ENCODE data around the gene LECT2. TPM values are rescaled to one million over a fixed set of nuclear protein-coding genes. Genes with fewer than 3 reads are reported as not detected.

The LECT2 gene
- total RNA-seq, 2 donors from 2014 or later: not detected

GRCh38 chr5:135990528-135991255 is 35.9 kb upstream of the LECT2 start:
- H3K4me1 Mint-ChIP-seq (ENCODE audit: low read depth in 2 of 2): no peaks in the 10 kb centered on the region
- H3K27ac Mint-ChIP-seq: no peak overlapping the region
- H3K27me3 Mint-ChIP-seq: peaks cover 21 to 32% of the 10 kb centered on the region in 2 donors
- DNase-seq (ENCODE audit: low spot score) (no peak), ATAC-seq (peak in 1 of 2 donors; percentile 40)
- H3K4me3 Mint-ChIP-seq: no peak overlapping the region
- no peaks in the 10 kb centered on the region for H3K9me3 Mint-ChIP-seq
- H3K36me3 Mint-ChIP-seq: no peaks in the 10 kb centered on the region

GRCh38 chr5:135989686-135990085 is 34.9 kb upstream of the LECT2 start:
- no peak overlapping the region for H3K4me3 Mint-ChIP-seq
- H3K9me3 Mint-ChIP-seq: no peaks in the 10 kb centered on the region
- no peak overlapping the region for H3K27ac Mint-ChIP-seq
- H3K4me1 Mint-ChIP-seq (ENCODE audit: low read depth in 2 of 2): no peaks in the 10 kb centered on the region
- ATAC-seq (no peak), DNase-seq (ENCODE audit: low spot score) (no peak)
- no peaks in the 10 kb centered on the region for H3K36me3 Mint-ChIP-seq
- peaks cover 30 to 36% of the 10 kb centered on the region in 2 donors for H3K27me3 Mint-ChIP-seq

- Mint-ChIP-seq H3K4me3 (no peak overlapping the region), H3K9me3 (no peaks in the 10 kb centered on the region), H3K27ac (no peak overlapping the region), H3K36me3 (no peaks in the 10 kb centered on the region), H3K27me3 (peaks cover 28 to 31% of the 10 kb centered on the region in 2 donors), H3K4me1 (ENCODE audit: low read depth in 2 of 2) (no peaks in the 10 kb centered on the region)
- DNase-seq (ENCODE audit: low spot score): no peak
- no peak for ATAC-seq
Measured at GRCh38 chr5:135988546-135988945, 33.8 kb upstream of the LECT2 start.

GRCh38 chr5:135986891-135987401 is 32.2 kb upstream of the LECT2 start:
- Mint-ChIP-seq H3K27ac (no peak overlapping the region), H3K36me3 (no peaks in the 10 kb centered on the region), H3K4me3 (no peak overlapping the region), H3K4me1 (ENCODE audit: low read depth in 2 of 2) (no peaks in the 10 kb centered on the region), H3K9me3 (no peaks in the 10 kb centered on the region), H3K27me3 (peaks cover 26 to 31% of the 10 kb centered on the region in 2 donors)
- DNase-seq (ENCODE audit: low spot score) (no peak), ATAC-seq (no peak)

DNA sequence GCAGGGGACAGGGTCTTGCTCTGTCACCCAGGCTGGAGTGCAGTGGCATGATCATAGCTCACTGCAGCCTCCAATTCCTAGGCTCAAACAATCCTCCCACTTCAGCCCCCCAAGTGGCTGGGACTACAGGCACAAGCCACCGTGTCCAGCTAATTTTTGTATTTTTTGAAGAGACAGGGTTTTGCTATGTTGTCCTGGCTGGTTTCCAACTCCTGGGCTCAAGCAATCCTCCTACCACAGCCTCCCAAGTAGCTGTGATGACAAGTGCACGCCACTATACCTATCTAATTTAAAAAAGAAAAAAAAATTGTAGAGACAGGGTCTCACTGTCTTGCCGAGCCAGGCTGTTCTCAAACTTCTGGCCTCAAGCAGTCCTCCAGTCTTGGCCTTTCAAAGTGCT is 31.6 kb upstream of the LECT2 start:
- Mint-ChIP-seq H3K9me3 (no peaks in the 10 kb centered on the region), H3K36me3 (no peaks in the 10 kb centered on the region), H3K4me1 (ENCODE audit: low read depth in 2 of 2) (no peaks in the 10 kb centered on the region), H3K27me3 (peaks cover 26 to 31% of the 10 kb centered on the region in 2 donors), H3K4me3 (no peak overlapping the region), H3K27ac (no peak overlapping the region)
- ATAC-seq: no peak
- DNase-seq (ENCODE audit: low spot score): no peak

GRCh38 chr5:135985951-135986350 is 31.2 kb upstream of the LECT2 start:
- Mint-ChIP-seq H3K27ac (no peak overlapping the region), H3K4me3 (no peak overlapping the region), H3K9me3 (no peaks in the 10 kb centered on the region), H3K27me3 (peaks cover 26 to 31% of the 10 kb centered on the region in 2 donors), H3K36me3 (no peaks in the 10 kb centered on the region), H3K4me1 (ENCODE audit: low read depth in 2 of 2) (no peaks in the 10 kb centered on the region)
- no peak for ATAC-seq
- DNase-seq (ENCODE audit: low spot score): no peak

DNA sequence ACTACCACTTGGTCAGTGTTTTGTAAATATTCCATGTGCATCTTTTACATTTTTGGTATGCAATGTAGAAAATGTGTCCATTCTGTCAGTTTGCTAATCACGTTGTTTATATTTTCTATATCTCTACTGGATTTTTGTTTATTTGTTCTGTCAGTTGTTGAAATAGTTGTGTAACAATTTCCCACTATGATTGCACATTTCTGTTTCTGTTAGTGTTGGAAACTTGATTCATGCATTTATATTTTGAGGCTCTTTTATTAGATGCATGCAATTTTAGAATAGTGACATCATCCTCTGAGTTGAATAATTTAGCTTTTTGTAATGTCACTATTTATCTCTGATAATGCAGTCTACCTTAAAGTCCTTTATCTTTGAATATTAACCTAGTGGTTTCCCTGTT is 25.8 kb upstream of the LECT2 start:
- H3K9me3 Mint-ChIP-seq: no peaks in the 10 kb centered on the region
- H3K4me1 Mint-ChIP-seq (ENCODE audit: low read depth in 2 of 2): no peaks in the 10 kb centered on the region
- DNase-seq (ENCODE audit: low spot score) (no peak), ATAC-seq (no peak)
- H3K4me3 Mint-ChIP-seq: no peak overlapping the region
- peaks cover 26 to 31% of the 10 kb centered on the region in 2 donors for H3K27me3 Mint-ChIP-seq
- no peak overlapping the region for H3K27ac Mint-ChIP-seq
- H3K36me3 Mint-ChIP-seq: no peaks in the 10 kb centered on the region

DNA sequence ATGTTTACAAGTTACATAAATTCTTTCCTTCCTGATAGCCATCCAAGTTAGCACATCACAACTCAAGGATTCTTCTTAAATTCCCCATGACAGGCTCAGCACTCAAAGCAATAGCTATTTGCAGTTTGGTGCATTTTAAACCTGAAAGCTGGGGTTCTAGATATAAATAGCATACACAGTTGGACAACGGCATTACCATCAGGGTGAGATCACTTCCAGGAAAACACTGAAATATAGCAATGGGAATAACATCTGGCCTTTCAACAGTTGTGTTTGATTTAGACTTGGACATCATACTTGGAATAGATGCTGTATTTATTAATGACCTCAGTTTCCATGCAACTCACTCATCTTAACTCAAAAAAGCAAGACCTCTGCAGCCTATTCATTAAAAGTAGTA is 24.7 kb upstream of the LECT2 start:
- Mint-ChIP-seq H3K27ac (no peak overlapping the region), H3K4me1 (ENCODE audit: low read depth in 2 of 2) (no peaks in the 10 kb centered on the region), H3K4me3 (no peak overlapping the region), H3K36me3 (no peaks in the 10 kb centered on the region), H3K27me3 (peaks cover 24 to 32% of the 10 kb centered on the region in 2 donors), H3K9me3 (no peaks in the 10 kb centered on the region)
- DNase-seq (ENCODE audit: low spot score) (no peak), ATAC-seq (no peak)

DNA sequence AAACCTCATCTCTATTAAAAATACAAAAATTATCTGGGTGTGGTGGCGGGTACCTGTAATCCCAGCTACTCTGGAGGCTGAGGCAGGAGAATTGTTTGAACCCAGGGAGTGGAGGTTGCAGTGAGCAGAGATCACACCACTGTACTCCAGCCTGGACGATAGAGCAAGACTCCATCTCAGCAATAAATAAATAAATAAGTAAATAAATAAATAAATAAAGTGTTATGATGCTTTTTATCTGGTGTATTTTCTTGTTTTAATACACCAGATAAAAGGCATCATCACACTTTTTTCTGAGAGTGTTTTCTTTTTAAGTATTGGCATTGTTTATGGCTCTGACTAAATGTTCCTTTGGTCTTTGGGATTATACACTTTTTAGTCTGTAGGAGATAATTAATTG is 24.2 kb upstream of the LECT2 start:
- no peaks in the 10 kb centered on the region for H3K9me3 Mint-ChIP-seq
- H3K27ac Mint-ChIP-seq: no peak overlapping the region
- H3K4me1 Mint-ChIP-seq (ENCODE audit: low read depth in 2 of 2): no peaks in the 10 kb centered on the region
- no peak for ATAC-seq
- no peaks in the 10 kb centered on the region for H3K36me3 Mint-ChIP-seq
- H3K27me3 Mint-ChIP-seq: peaks cover 28 to 37% of the 10 kb centered on the region in 2 donors
- no peak for DNase-seq (ENCODE audit: low spot score)
- H3K4me3 Mint-ChIP-seq: no peak overlapping the region

DNA sequence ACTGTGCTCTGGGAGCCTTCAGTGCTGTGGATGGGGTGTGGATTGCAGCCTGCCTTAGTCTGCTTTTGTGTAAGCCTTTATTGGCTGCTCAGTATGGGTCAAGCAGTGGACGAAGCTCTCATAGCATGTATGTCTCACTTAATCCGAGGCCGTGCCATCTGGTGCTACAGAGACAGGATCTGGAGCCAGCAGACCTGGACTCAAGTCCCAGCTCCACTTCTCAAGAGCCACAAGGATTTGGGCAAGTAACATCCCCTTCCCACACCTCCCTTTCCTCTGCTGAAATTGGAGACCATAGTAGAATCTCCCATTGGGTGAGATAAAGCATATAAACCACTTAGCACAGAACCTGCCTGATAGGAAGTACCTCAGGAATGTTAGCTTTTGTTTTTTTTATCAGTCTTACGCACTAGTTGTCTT is 23.4 kb upstream of the LECT2 start:
- H3K27me3 Mint-ChIP-seq: peaks cover 36 to 45% of the 10 kb centered on the region in 2 donors
- H3K9me3 Mint-ChIP-seq: no peaks in the 10 kb centered on the region

GRCh38 chr5:135977375-135977928 is 22.7 kb upstream of the LECT2 start:
- H3K4me1 Mint-ChIP-seq (ENCODE audit: low read depth in 2 of 2): no peaks in the 10 kb centered on the region
- DNase-seq (ENCODE audit: low spot score) (no peak), ATAC-seq (peak; percentile 72 to 73)
- H3K4me3 Mint-ChIP-seq: no peak overlapping the region
- H3K27ac Mint-ChIP-seq: no peak overlapping the region
- no peaks in the 10 kb centered on the region for H3K36me3 Mint-ChIP-seq
- peaks cover 36 to 48% of the 10 kb centered on the region in 2 donors for H3K27me3 Mint-ChIP-seq
- H3K9me3 Mint-ChIP-seq: no peaks in the 10 kb centered on the region

More for the DNA sequence above, 23.4 kb upstream of the LECT2 start:
- no peak overlapping the region for H3K27ac Mint-ChIP-seq
- H3K4me1 Mint-ChIP-seq (ENCODE audit: low read depth in 2 of 2): no peaks in the 10 kb centered on the region
- DNase-seq (ENCODE audit: low spot score) (no peak), ATAC-seq (no peak)
- no peaks in the 10 kb centered on the region for H3K36me3 Mint-ChIP-seq
- no peak overlapping the region for H3K4me3 Mint-ChIP-seq

DNA sequence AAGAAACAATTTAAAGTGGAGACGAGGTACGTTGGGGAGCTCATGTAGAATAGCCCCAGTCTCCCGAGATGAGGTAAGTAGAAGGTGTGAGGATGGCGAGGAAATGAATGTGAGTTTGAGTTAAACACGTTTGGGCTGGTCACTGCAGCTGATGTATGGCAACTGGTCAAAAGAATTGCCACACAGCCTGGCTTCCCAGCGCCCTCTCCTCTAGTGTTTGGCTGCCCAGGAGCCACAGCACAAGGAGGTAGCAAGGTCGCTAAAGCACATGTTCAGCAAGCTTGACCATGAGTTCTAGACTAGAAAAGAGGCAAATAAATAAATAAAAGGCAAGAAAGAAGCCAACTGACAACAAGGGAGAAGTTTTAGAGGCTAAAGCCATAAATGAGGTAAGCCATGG is 21.4 kb upstream of the LECT2 start:
- H3K36me3 Mint-ChIP-seq: no peaks in the 10 kb centered on the region
- ATAC-seq: no peak
- no peak overlapping the region for H3K4me3 Mint-ChIP-seq
- no peaks in the 10 kb centered on the region for H3K9me3 Mint-ChIP-seq
- no peaks in the 10 kb centered on the region for H3K4me1 Mint-ChIP-seq (ENCODE audit: low read depth in 2 of 2)
- peaks cover 39 to 51% of the 10 kb centered on the region in 2 donors for H3K27me3 Mint-ChIP-seq
- H3K27ac Mint-ChIP-seq: no peak overlapping the region
- DNase-seq (ENCODE audit: low spot score): no peak

GRCh38 chr5:135975122-135975521 is 20.3 kb upstream of the LECT2 start:
- no peak overlapping the region for H3K4me3 Mint-ChIP-seq
- no peak for ATAC-seq
- peaks cover 48 to 62% of the 10 kb centered on the region in 2 donors for H3K27me3 Mint-ChIP-seq
- no peak overlapping the region for H3K27ac Mint-ChIP-seq
- no peaks in the 10 kb centered on the region for H3K9me3 Mint-ChIP-seq
- no peak for DNase-seq (ENCODE audit: low spot score)
- H3K4me1 Mint-ChIP-seq (ENCODE audit: low read depth in 2 of 2): no peaks in the 10 kb centered on the region
- no peaks in the 10 kb centered on the region for H3K36me3 Mint-ChIP-seq

DNA sequence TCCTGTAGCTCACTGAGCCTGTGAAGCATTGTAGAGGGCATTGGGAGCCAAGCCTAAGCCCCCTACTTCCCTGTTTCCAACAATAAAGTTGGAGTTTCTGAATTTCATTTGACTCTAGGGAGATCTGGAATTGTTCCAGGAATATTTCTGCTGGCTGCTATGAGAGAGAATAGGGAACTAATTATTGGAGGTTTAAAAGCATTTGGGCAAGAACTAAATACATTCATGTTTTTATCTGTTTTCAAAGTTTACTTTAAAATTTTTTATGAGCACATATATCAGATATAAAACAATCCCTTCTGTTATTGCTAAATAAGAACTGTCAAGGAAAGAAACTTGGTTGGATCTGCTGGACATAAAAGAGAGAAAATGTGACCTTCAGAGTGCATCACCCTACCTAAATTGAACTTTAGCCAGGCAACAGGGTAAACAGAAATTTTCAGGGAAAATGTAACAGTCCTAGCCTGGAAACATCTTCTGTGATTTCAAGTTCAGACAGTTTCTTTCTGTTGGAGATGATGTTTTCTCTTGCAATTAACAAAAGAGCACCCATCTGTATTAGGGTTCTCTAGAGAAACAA is 19.3 kb upstream of the LECT2 start:
- Mint-ChIP-seq H3K4me1 (ENCODE audit: low read depth in 2 of 2) (no peaks in the 10 kb centered on the region), H3K36me3 (no peaks in the 10 kb centered on the region), H3K9me3 (no peaks in the 10 kb centered on the region), H3K27me3 (peaks cover 45 to 65% of the 10 kb centered on the region in 2 donors), H3K4me3 (no peak overlapping the region), H3K27ac (no peak overlapping the region)
- DNase-seq (ENCODE audit: low spot score) (no peak), ATAC-seq (no peak)

All from natural killer cell treated with Interleukin-12 subunit alpha and Interleukin-12 subunit beta and Interleukin-15 and Interleukin-18, amount 100 ng/mL, for 72 hours (primary cell).